HT1080 (cell line): ENCODE measurements around the gene ETFA. TPM values are rescaled to one million over a fixed set of nuclear protein-coding genes. Genes with fewer than 3 reads are reported as not detected.

Experiments
- DNase-seq: peaks from one replicate; pipeline ENCODE4 v3.0.0-alpha.2; 2015; ENCODE audit warnings: low read depth
- total RNA-seq: library from RNA; depleted of rRNA; stranded (reverse); fragments of >200 nt; shearing (Covaris generic); gene quantifications from 2 replicates; pipeline ENCODE4 v1.2.3, GENCODE V29; 2014; rRNA removed

ETFA gene
- total RNA-seq, 1 experiment from 2014 or later, result 130 TPM

GRCh38 chr15:76176487-76177085 is 134.7 kb downstream of the ETFA start:
- DNase-seq, result no peak

GRCh38 chr15:76176059-76176458 is 135.2 kb downstream of the ETFA start:
- no peak for DNase-seq

DNA sequence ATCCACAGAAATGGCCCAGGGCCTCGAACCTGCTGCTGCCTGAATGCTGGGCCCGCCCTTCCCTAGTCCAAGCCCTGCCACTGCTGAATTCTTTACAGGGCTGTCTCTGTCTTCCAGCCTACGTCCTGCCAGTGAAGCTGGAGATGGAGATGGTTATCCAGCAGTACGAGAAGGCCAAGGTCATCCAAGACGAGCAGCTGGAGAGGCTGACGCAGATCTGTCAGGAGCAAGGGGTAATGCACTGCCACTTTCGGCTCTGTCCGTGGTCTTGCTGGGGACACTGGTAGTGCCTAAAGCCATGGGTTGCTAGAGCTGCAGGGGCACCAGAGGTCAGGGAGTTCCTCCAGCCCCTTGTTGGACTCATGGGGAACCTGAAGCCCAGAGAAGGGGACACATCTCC is 135.8 kb downstream of the ETFA start:
- no peak for DNase-seq

- DNase-seq, result no peak
Observed at GRCh38 chr15:76174654-76175053, 136.6 kb downstream of the ETFA start.

DNA sequence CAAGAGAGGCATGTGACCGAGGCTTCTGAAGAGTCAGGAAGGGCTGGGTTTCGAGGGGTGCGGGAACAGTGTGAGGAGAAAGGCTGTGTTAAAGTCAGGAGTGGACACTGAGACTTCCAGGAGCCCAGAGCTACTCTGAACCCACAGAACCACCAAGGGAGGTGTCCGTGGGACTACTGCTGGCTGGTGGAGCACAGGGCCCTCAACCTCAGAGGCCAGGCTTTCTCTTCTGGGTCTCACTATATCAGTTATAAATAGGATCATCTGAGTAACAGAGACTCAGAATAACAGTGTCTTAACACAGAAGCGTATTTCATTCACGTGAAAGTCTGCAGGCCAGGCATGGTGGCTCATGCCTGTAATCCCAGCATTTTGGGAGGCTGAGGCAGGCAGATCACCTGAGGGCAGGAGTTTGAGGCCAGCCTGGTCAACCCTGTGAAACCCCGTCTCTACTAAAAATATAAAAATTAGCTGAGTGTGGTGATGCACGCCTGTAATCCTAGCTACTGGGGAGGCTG is 137.9 kb downstream of the ETFA start:
- DNase-seq, result no peak

DNA sequence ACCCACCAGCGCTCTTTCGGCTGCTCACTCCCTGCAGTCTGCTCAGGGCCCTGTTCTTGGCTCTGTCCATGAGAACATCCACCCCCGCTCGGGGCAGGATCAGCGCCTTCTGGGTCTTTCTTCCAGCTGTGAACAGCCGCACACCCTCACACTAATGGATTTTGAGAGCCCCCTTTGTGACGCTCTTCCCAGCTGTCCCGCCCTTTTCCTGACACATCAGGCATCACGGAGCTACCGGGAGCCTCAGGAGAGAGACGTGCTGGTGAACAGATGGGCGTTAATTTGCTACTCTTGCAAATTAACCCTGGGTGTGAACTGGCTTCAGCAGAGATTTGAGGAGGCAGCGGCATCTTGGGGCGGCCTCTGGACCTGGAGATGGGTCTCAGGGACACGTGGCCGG is 138.5 kb downstream of the ETFA start:
- DNase-seq, result no peak

DNA sequence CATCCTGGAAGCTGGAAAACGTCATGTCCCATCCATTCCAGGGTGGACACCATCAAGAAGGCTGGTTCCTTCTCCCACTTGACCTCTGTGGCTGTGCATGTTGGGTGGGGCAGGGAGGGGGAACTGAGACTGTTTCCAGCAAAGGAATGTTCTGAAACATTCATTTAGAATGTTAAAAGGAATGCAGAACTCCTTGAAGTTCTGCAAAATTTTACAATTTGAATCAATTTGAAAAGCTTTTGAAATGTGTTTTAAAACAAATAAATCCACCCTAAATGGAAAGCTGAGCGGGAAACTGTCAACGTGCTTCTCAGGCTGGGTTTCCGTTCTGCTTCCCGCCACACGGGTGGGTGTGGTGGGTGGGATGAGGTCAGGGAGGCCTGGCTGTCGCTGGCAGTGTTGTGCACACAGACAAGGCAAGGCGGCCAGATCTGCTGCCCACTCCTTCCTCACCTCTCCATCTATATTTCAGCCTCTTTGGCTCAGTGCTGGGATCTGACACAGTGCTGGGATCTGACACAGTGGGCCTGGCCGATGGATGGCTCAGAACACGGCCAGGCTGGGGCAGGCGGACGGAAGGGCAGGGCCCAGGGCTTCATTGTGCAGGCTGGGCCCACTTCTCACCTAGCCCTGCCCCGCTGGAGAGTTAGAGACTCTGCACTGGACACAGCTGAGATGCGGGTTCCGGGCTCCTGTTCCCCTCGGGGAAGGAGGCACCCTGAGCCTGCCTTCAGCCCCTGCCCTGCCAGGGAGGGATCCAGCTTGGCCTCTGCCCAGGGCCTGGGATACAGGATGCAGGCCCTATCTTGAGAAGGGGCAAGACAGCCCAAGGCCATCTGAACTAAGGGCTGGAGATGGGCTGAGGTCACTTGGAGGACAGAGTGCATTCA is 141.1 kb downstream of the ETFA start:
- DNase-seq, result no peak

- no peak for DNase-seq
Observed at GRCh38 chr15:76169018-76169417, 142.3 kb downstream of the ETFA start.

GRCh38 chr15:76168237-76168984 is 142.9 kb downstream of the ETFA start:
- no peak for DNase-seq

GRCh38 chr15:76165951-76166350 is 145.3 kb downstream of the ETFA start:
- no peak for DNase-seq

Other genes starting within 250 kb of the ETFA start
- gene ISL2, start 25.3 kb upstream of the ETFA start, total RNA-seq, result 0.57 and 2.2 TPM in 2 replicates